ENCODE results near the gene UTP11. TPM values are rescaled to one million over a fixed set of nuclear protein-coding genes. Genes with fewer than 3 reads are reported as not detected.

Gene UTP11
- total RNA-seq, 6 experiments from 2014 or later, result 6.8 to 33.1 (median 12.8) TPM

GRCh38 chr1:38055965-38056364, 43.4 kb downstream of the UTP11 start:
- WGBS (ENCODE audit: insufficient coverage, low coverage, low lambda C conversion rate, missing lambda C conversion rate), result 70% methylated on average over 4 of the region's 4 CpGs
- Histone ChIP-seq H3K9me3 (no peaks in the 10 kb centered on the region), H3K36me3 (no peaks in the 10 kb centered on the region), H3K27ac (no peak overlapping the region), H3K4me1 (no peaks in the 10 kb centered on the region), H3K27me3 (no peaks in the 10 kb centered on the region), H3K4me3 (no peak overlapping the region)
- intact Hi-C loops (cut with DNase I), result no loop called here
- DNase-seq, result no peak
- no peak for ATAC-seq
- TF ChIP-seq POLR2A (IDR thresholded peaks at IDR 0.05), result no peak
- no peak for TF ChIP-seq CTCF (IDR thresholded peaks at IDR 0.05)

GRCh38 chr1:38059635-38060250, 47.2 kb downstream of the UTP11 start:
- Histone ChIP-seq H3K27ac (no peak overlapping the region), H3K27me3 (no peaks in the 10 kb centered on the region), H3K4me3 (no peak overlapping the region), H3K36me3 (no peaks in the 10 kb centered on the region), H3K4me1 (no peaks in the 10 kb centered on the region), H3K9me3 (no peaks in the 10 kb centered on the region)
- DNase-seq (no peak), ATAC-seq (no peak)
- 64% methylated on average over 3 of the region's 6 CpGs for WGBS (ENCODE audit: insufficient coverage, low coverage, low lambda C conversion rate, missing lambda C conversion rate)
- intact Hi-C loops (cut with DNase I), result no loop called here
- TF ChIP-seq CTCF (IDR thresholded peaks at IDR 0.05) (no peak), POLR2A (IDR thresholded peaks at IDR 0.05) (no peak)

- TF ChIP-seq CTCF (IDR thresholded peaks at IDR 0.05), result no peak
- no peak for TF ChIP-seq POLR2A (IDR thresholded peaks at IDR 0.05)
- Histone ChIP-seq H3K4me1 (no peaks in the 10 kb centered on the region), H3K36me3 (no peaks in the 10 kb centered on the region), H3K9me3 (no peaks in the 10 kb centered on the region), H3K27me3 (no peaks in the 10 kb centered on the region), H3K27ac (no peak overlapping the region), H3K4me3 (no peak overlapping the region)
- ATAC-seq (no peak), DNase-seq (no peak)
- intact Hi-C loops (cut with DNase I), result no loop called here
- 79% methylated on average over 2 of the region's 2 CpGs for WGBS (ENCODE audit: insufficient coverage, low coverage, low lambda C conversion rate, missing lambda C conversion rate)
These were observed 48.0 kb downstream of the UTP11 start for GRCh38 chr1:38060498-38060897.

- 100% methylated on average over 1 of the region's 1 CpG for WGBS (ENCODE audit: insufficient coverage, low coverage, low lambda C conversion rate, missing lambda C conversion rate)
- intact Hi-C loops (cut with DNase I), result no loop called here
These were observed 48.8 kb downstream of the UTP11 start for GRCh38 chr1:38061290-38061689.

More at GRCh38 chr1:38061290-38061689, 48.8 kb downstream of the UTP11 start:
- TF ChIP-seq CTCF (IDR thresholded peaks at IDR 0.05) (no peak), POLR2A (IDR thresholded peaks at IDR 0.05) (no peak)
- no peak overlapping the region for H3K4me3 ChIP-seq
- H3K9me3 ChIP-seq, result no peaks in the 10 kb centered on the region
- no peaks in the 10 kb centered on the region for H3K27me3 ChIP-seq
- no peak overlapping the region for H3K27ac ChIP-seq
- ATAC-seq (no peak), DNase-seq (no peak)
- no peaks in the 10 kb centered on the region for H3K36me3 ChIP-seq
- H3K4me1 ChIP-seq, result no peaks in the 10 kb centered on the region
